LNCaP clone FGC (cell line): ENCODE results near the gene ILF3.

Experiments
- DNase-seq: peaks from one replicate; pipeline ENCODE4 v3.0.0-alpha.2; 2011; ENCODE audit warnings: low read depth
- H3K4me3 ChIP-seq: 2 replicates; pipeline ENCODE4 v1.5.1; 2011; ENCODE audit warnings: mild to moderate bottlenecking, low read depth, low read length, control low read depth
- TF ChIP-seq, protein P1 (sequence below): IDR thresholded peaks from 2 replicates; pipeline ENCODE4 v1.5.1; 2012; ENCODE audit warnings: mild to moderate bottlenecking; ENCODE audit not compliant: control insufficient read depth, insufficient read depth; ENCODE audit errors: extremely low read depth

ILF3 gene

DNA sequence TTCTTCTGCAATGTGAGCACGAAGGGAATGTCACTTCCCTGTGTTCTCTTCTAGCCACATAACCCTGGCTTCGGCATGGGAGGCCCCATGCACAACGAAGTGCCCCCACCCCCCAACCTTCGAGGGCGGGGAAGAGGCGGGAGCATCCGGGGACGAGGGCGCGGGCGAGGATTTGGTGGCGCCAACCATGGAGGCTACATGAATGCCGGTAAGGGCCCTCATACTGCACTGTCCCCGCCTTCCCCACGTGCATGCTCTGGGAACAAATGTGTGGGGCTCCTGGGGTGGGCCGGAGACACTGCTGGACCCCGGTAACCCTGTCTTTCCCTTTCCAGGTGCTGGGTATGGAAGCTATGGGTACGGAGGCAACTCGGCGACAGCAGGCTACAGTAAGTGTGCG lies 29.4 kb downstream of the ILF3 start:
- no peak overlapping the region for H3K4me3 ChIP-seq
- TF ChIP-seq, protein P1, sequence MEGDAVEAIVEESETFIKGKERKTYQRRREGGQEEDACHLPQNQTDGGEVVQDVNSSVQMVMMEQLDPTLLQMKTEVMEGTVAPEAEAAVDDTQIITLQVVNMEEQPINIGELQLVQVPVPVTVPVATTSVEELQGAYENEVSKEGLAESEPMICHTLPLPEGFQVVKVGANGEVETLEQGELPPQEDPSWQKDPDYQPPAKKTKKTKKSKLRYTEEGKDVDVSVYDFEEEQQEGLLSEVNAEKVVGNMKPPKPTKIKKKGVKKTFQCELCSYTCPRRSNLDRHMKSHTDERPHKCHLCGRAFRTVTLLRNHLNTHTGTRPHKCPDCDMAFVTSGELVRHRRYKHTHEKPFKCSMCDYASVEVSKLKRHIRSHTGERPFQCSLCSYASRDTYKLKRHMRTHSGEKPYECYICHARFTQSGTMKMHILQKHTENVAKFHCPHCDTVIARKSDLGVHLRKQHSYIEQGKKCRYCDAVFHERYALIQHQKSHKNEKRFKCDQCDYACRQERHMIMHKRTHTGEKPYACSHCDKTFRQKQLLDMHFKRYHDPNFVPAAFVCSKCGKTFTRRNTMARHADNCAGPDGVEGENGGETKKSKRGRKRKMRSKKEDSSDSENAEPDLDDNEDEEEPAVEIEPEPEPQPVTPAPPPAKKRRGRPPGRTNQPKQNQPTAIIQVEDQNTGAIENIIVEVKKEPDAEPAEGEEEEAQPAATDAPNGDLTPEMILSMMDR = no peak
- no peak for DNase-seq

DNA sequence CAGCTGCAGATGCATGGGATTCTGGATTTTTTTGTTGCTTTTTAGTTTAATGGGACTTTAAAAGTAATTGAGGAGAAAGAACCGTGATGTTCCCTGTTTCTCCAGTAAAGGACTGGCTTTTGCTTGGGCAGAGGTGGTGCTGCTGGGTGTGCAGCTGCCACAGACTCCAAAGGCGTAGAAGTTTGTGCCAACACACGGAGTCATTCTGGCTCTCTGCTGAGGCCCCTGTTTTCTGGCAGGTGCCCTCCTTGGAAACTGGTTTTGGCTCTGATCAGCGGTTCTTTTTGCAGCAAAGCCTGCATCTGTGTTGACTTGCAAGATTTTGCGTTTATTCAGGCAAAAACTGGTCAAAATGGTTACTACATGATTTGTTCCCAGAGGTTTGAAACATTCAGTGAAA lies 31.1 kb downstream of the ILF3 start:
- no peak overlapping the region for H3K4me3 ChIP-seq
- no peak for DNase-seq
- TF ChIP-seq, protein P1 = no peak

DNA sequence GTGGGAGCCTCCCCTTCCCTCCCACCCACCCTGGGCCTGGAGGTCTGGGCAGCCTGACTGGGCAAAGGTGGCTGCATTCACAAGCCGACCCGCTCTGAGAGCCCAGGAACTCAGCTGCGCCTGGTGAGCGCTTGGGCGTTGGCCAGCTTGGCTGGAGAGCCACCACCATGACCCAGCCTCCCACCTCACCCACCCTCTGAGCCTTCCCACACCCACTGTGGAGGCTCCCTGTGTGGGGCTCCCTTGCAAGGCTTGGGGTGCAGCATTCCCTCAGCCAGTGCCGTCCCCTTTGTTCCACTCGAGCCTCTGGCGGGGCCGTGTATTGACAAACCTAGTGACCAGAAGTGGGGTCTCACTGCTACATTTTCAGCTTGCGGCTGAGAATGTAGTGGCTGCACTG lies 32.0 kb downstream of the ILF3 start:
- TF ChIP-seq, protein P1 = no peak
- H3K4me3 ChIP-seq = no peak overlapping the region
- DNase-seq = no peak

DNA sequence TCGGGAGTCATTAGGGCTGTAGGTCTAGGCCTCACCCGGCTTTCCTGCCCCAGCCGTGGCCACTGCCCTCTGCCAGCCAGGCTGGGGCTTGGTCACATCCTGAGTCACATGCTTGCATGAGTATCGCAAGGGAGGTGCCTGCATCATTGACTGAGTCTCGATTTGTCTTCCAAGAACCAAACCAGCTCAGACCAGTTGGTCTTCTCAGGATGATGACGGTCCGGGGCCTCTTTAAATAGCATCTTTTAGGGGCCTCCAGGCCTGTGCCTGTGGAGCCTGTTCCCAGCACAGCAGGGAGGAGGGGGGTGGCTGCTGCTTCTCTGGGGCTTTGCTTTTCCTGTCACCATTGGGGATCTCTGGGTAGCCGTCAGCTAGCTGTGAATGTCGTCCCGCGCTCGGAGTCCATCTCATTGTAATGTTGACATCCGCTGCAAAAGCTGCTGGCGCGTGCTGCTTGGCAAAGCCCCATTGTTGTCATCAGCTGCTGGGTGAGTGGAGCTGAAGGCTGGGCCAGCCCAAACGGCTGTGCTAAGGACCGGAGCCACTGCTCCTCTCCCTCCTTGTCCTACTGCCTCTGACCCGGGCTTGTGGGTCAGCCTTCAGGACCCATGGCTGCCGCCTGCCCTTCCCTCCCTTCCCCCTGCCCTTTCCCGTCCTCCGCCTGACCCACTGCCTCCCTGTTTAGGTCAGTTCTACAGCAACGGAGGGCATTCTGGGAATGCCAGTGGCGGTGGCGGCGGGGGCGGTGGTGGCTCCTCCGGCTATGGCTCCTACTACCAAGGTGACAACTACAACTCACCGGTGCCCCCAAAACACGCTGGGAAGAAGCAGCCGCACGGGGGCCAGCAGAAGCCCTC lies 32.7 kb downstream of the ILF3 start:
- TF ChIP-seq, protein P1 = no peak
- no peak for DNase-seq
- H3K4me3 ChIP-seq = no peak overlapping the region

DNA sequence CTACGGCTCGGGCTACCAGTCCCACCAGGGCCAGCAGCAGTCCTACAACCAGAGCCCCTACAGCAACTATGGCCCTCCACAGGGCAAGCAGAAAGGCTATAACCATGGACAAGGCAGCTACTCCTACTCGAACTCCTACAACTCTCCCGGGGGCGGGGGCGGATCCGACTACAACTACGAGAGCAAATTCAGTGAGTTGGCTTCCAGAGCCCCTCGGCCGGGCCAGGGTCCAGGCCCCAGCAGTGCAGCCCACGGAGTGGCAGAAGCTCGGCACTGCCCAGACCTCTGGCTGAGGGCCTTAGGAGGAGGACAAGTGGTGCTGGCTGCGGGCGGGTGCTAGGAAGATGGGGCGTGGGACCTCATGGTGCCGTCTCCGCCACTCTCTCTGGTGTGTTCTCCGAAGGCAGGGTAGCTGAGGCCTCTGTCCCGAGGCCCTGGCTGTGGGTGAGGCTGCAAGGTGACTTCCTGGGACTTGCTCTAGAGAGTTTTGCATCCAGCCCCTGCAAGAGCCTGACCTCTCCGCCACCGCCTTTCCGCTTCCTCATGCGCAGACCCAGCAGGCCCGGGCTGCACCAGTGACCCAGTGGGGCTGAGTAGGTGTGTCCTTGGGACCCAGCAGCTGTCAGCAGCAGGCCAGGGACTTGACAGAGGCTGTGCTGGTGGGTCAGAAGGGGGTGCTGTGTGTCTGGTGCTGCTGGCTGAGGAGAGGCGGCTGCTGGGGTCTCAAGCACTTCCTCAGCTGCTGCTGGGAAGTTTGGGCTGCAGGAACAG lies 33.6 kb downstream of the ILF3 start:
- H3K4me3 ChIP-seq = no peak overlapping the region
- TF ChIP-seq, protein P1 = no peak
- no peak for DNase-seq

DNA sequence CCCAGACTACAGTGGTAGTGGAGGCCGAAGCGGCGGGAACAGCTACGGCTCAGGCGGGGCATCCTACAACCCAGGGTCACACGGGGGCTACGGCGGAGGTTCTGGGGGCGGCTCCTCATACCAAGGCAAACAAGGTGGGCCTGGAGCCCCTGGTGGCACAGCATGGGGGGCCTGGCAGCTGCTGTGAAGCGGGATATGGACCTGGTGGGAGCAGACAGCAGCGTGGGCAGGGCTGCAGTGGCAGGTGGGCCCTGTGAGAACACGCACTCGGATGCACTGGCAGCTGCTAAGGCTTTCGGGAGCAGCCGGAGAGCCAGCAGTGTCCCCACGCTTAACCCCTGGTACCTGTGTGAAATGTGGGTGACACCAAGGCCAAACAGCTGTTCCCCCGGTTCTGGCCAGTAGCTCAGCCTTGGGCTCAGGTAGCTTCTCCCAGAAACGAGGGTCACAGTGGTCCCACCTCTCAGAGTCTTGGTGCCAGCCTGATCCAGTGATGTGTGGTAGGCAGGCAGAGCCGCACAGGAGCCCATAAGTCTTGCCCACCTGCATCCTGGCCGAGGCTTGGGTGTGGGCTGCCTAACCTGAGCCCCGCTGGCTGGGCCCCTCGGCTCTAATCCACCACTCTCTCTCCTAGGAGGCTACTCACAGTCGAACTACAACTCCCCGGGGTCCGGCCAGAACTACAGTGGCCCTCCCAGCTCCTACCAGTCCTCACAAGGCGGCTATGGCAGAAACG lies 34.6 kb downstream of the ILF3 start:
- TF ChIP-seq, protein P1 = no peak
- H3K4me3 ChIP-seq = no peak overlapping the region
- DNase-seq = no peak
